GM12878 (cell line): ENCODE measurements around the gene DDX42. TPM values are rescaled to one million over a fixed set of nuclear protein-coding genes. Genes with fewer than 3 reads are reported as not detected.

Source experiments
- ATAC-seq: fragments of 200-7000 bp; cut with Tn5 transposase; 3 replicates; pipeline ENCODE4 v1.9.1; 2020; ENCODE audit warnings: mild to moderate bottlenecking, moderate library complexity
- BruUV-seq: library from RNA; stranded (reverse); fragments of 400-500 nt; replicated peaks from 2 replicates; lab custom pipeline; 2021; lab: Mats Ljungman, UMichigan
- CTCF ChIA-PET: fragments of 300-600 bp; sonication (Branson Sonifier 250); formaldehyde crosslinking; extraction: SDS; loops from one replicate; lab custom pipeline; 2021; ENCODE audit warnings: inconsistent platforms; lab: Yijun Ruan, JAX
- POLR2A ChIA-PET: fragments of 350-600 bp; formaldehyde crosslinking; extraction: SDS; loops from one replicate; lab custom pipeline; 2021; ENCODE audit warnings: inconsistent platforms; lab: Charles Lee
- RAD21 ChIA-PET: fragments of 300-600 bp; sonication (Branson Sonifier 250); formaldehyde crosslinking; loops from one replicate; lab custom pipeline; 2023; ENCODE audit warnings: antibody characterized with exemption; ENCODE audit not compliant: unreplicated experiment; lab: Charles Lee
- SMC1A ChIA-PET: fragments of 300-600 bp; sonication (Branson Sonifier 250); formaldehyde crosslinking; loops from one replicate; lab custom pipeline; 2023; ENCODE audit not compliant: unreplicated experiment, uncharacterized antibody; lab: Charles Lee
- DNase-seq: peaks from one replicate; pipeline ENCODE4 v3.0.0-alpha.2; 2011; ENCODE audit warnings: low read depth, low spot score
- FAIRE-seq: peaks from 3 replicates; lab custom pipeline; 2011; peaks lifted over from hg19 to GRCh38; lab: Jason Lieb, UNC
- H2AFZ ChIP-seq: 2 replicates; pipeline ENCODE4 v1.6.0; 2011; ENCODE audit warnings: low read depth, low read length, control low read depth; ENCODE audit not compliant: control insufficient read depth
- H3K27ac ChIP-seq: 2 replicates; pipeline ENCODE4 v1.5.1; 2011; ENCODE audit warnings: control low read depth; ENCODE audit not compliant: control insufficient read depth, insufficient read depth
- H3K27me3 ChIP-seq, 2 experiments: replicated peaks in 1 of 2; 2 replicates each; pipeline versions ENCODE4 v1.6.0 to v1.6.1; 2011; ENCODE audit warnings: low read length in 1 of 2; ENCODE audit not compliant: control insufficient read depth in 2 of 2, insufficient read depth in 2 of 2
- H3K36me3 ChIP-seq, 2 experiments: 2 replicates each; pipeline ENCODE4 v1.5.1; 2011; ENCODE audit warnings: low read length in 1 of 2; ENCODE audit not compliant: control insufficient read depth in 2 of 2, insufficient read depth in 2 of 2
- H3K4me1 ChIP-seq: 2 replicates; pipeline ENCODE4 v1.6.1; 2011; ENCODE audit warnings: mild to moderate bottlenecking, low read length, moderate library complexity, mixed read lengths; ENCODE audit not compliant: control insufficient read depth, insufficient read depth
- H3K4me2 ChIP-seq: 2 replicates; pipeline ENCODE4 v1.6.0; 2011; ENCODE audit warnings: control low read depth; ENCODE audit not compliant: control insufficient read depth, insufficient read depth
- H3K4me3 ChIP-seq: fragments of 200-600 bp; sonication (generic); 2 replicates; pipeline ENCODE4 v1.5.1; 2016
- H3K79me2 ChIP-seq: 2 replicates; pipeline ENCODE4 v1.6.0; 2011; ENCODE audit warnings: low read length; ENCODE audit not compliant: control insufficient read depth, insufficient read depth
- H3K9ac ChIP-seq: 2 replicates; pipeline ENCODE4 v1.8.0; 2011; ENCODE audit warnings: low read length, control low read depth, mixed read lengths; ENCODE audit not compliant: control insufficient read depth, insufficient read depth
- H3K9me3 ChIP-seq: replicated peaks from 3 replicates; pipeline ENCODE4 v1.5.1; 2011; ENCODE audit warnings: mild to moderate bottlenecking, low read length; ENCODE audit not compliant: control insufficient read depth, insufficient read depth
- H4K20me1 ChIP-seq: 2 replicates; pipeline ENCODE4 v1.6.0; 2011; ENCODE audit not compliant: control insufficient read depth, insufficient read depth
- EZH2 ChIP-seq: IDR thresholded peaks from 2 replicates; pipeline ENCODE4 v1.6.1; 2012; ENCODE audit warnings: low read depth, mild to moderate bottlenecking, control low read depth, inconsistent platforms, low read length, borderline replicate concordance; ENCODE audit not compliant: control insufficient read depth
- GABPA ChIP-seq: IDR thresholded peaks from 2 replicates; pipeline ENCODE4 v1.6.1; 2014; ENCODE audit warnings: antibody characterized with exemption, low read depth, mild to moderate bottlenecking, inconsistent platforms
- MEF2A ChIP-seq: IDR thresholded peaks from 2 replicates; pipeline ENCODE4 v1.6.1; 2011; ENCODE audit warnings: low read depth, mild to moderate bottlenecking, low read length, moderate library complexity; ENCODE audit not compliant: insufficient read depth
- NRF1 ChIP-seq: conservative IDR thresholded peaks from 2 replicates; pipeline ENCODE4 v1.6.1; 2011; ENCODE audit warnings: mild to moderate bottlenecking, low read depth, low read length, improper control_type of control experiment
- POLR2AphosphoS5 ChIP-seq: IDR thresholded peaks from 2 replicates; pipeline ENCODE4 v1.6.1; 2011; ENCODE audit warnings: mild to moderate bottlenecking, low read length, inconsistent platforms
- RFX5 ChIP-seq: IDR thresholded peaks from 2 replicates; pipeline ENCODE4 v1.6.1; 2011; ENCODE audit warnings: low read depth, low read length, improper control_type of control experiment
- WGBS: methylation state at CpG from one replicate; pipeline ENCODE4 v1.1.6; 2016; ENCODE audit warnings: low lambda C conversion rate; ENCODE audit not compliant: insufficient replicate concordance, insufficient coverage; ENCODE audit errors: missing lambda C conversion rate; 5-methylcytosine and 5-hydroxymethylcytosine counted together
- in situ Hi-C: fragments of 300-500 bp; cut with MboI; formaldehyde crosslinking; loops from 9 replicates; pipeline ENCODE4 v1.14.3; 2018; ENCODE audit warnings: mixed read lengths
- intact Hi-C: fragments of 100-400 bp; cut with micrococcal nuclease; formaldehyde crosslinking; loops from one replicate; pipeline ENCODE4 v1.14.2; 2022; ENCODE audit not compliant: unreplicated experiment
- polyA plus RNA-seq, 11 experiments: library from polyadenylated mRNA; depleted of rRNA in 4 of 11; unstranded in 6 of 11; stranded (reverse) in 5 of 11; fragments of >200 nt; fragmentation: Nextera tagmentation in 4 of 11; fragmentation: Illumina TruSeq in 1 of 11; extraction: Ambion mirVana in 4 of 11; extraction: Trizol in 1 of 11; gene quantifications; 1 replicate in 1 of 11; 2 replicates in 10 of 11; pipeline versions ENCODE4 v1.2.1 to v1.2.3, GENCODE V29; 2011 to 2016; ENCODE audit warnings: inconsistent platforms in 2 of 11, missing spikeins in 2 of 11, low read depth in 1 of 11
- total RNA-seq, 4 experiments: library from RNA; depleted of rRNA in 3 of 4; stranded (reverse); fragments of >200 nt in 3 of 4; fragmentation: Illumina TruSeq in 1 of 4; extraction: Trizol in 1 of 4; gene quantifications; 2 replicates each; pipeline versions ENCODE4 v1.2.1 to v1.2.3, GENCODE V29; 2013 to 2021
- TF ChIP-seq, protein P1 (sequence below): IDR thresholded peaks from 2 replicates; pipeline ENCODE4 v1.6.1; 2012; ENCODE audit warnings: low read depth, low read length, improper control_type of control experiment

Gene DDX42
- total and polyA plus RNA-seq, 10 of the 15 experiments (the other 5 are each of a cell fraction or from before 2014, with no cell fraction given): 14.6 to 147 (median 65.3) TPM

DNA sequence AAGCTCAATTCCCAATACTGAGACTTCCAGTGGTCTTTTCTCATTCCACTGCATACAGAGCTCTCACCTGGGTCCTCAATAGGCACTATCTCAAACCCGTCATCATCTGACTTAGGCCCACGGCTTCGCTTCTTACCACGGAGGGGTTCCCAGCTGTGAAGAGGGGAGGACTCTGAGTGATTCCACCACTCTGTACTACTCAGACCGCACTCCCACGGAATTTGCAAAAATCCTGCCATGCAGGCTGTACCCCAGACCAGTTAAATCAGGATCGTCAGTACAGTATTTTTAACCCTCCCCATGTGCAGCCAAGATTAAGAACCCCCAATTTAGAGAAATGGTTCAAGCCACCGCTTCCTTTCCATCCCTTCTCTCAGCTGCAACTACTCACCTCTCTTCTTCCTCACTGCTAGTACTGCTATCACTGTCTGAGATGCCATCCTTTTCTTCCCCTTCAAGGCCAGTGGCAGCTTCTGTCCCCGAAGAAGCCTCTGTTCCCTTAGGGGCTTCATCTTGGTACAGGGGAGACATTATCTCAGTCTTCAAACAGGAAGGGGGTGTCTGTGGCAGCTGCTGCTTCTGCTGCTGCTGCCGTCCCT is 47.1 kb downstream of the DDX42 start:
- Histone ChIP-seq H3K4me3 (no peak overlapping the region), H3K36me3 (peaks cover 32 to 43% of the 10 kb centered on the region in 2 experiments), H3K4me2 (no peak overlapping the region), H2AFZ (no peak overlapping the region), H3K9me3 (no peaks in the 10 kb centered on the region), H3K27ac (no peak overlapping the region), H4K20me1 (no peaks in the 10 kb centered on the region; the same call in 1 of the 2 replicates), H3K4me1 (peaks cover 7% of the 10 kb centered on the region), H3K9ac (no peak overlapping the region), H3K79me2 (peaks cover 10% of the 10 kb centered on the region), H3K27me3 (no peaks in the 10 kb centered on the region)
- ChIA-PET RAD21 (no interaction called here), CTCF (interaction anchor here (1.2 kb wide), 1 partner anchor 122 kb away, joined by 3 read pairs; no protein-coding TSS in a partner anchor), SMC1A (no interaction called here), POLR2A (interaction anchor here (0.7 kb wide), 1 partner anchor 37 kb away, joined by 3 read pairs; no protein-coding TSS in a partner anchor)
- in situ Hi-C loops (no loop called here), intact Hi-C loops (no loop called here)
- no peak for FAIRE-seq
- WGBS: 83% methylated on average over 10 of the region's 10 CpGs
- DNase-seq: no peak
- TF ChIP-seq EZH2 (no peak), NRF1 (no peak), RFX5 (no peak), POLR2AphosphoS5 (peak; percentile 56)
- TF ChIP-seq, protein P1, sequence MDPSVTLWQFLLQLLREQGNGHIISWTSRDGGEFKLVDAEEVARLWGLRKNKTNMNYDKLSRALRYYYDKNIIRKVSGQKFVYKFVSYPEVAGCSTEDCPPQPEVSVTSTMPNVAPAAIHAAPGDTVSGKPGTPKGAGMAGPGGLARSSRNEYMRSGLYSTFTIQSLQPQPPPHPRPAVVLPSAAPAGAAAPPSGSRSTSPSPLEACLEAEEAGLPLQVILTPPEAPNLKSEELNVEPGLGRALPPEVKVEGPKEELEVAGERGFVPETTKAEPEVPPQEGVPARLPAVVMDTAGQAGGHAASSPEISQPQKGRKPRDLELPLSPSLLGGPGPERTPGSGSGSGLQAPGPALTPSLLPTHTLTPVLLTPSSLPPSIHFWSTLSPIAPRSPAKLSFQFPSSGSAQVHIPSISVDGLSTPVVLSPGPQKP: no peak
- no TSS peak for BruUV-seq
- ATAC-seq: no peak

DNA sequence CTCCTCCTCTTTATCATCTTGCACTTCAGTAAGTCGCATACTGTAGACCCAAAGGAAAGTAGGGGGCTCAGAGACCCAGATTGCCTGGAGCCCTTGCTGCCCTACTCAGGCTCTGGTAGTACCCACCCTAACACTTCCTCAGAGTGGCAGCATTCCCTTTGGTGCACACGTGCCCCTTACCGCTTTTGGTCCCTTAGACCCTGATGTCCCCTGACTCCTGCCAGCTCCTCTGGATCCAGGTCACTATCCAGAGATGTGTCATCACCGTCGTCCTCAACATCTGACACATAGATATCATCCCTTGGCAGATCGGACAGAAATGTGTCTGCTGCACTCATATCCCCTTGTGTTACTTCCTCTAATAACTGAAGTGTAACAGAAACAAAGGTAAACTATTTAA is 47.8 kb downstream of the DDX42 start:
- ATAC-seq: no peak; the same call in 2 of the 3 replicates
- no TSS peak for BruUV-seq
- TF ChIP-seq MEF2A (no peak), GABPA (no peak)
- Histone ChIP-seq H4K20me1 (no peaks in the 10 kb centered on the region; the same call in 1 of the 2 replicates), H3K36me3 (peaks cover 26 to 41% of the 10 kb centered on the region in 2 experiments), H3K9me3 (no peaks in the 10 kb centered on the region), H3K4me2 (no peak overlapping the region), H2AFZ (no peak overlapping the region), H3K4me3 (no peak overlapping the region), H3K79me2 (peaks cover 18% of the 10 kb centered on the region), H3K27me3 (no peaks in the 10 kb centered on the region), H3K27ac (no peak overlapping the region), H3K9ac (no peak overlapping the region), H3K4me1 (peaks cover 7% of the 10 kb centered on the region)
- DNase-seq: no peak
- 43% methylated on average over 6 of the region's 6 CpGs for WGBS
- ChIA-PET POLR2A (interaction anchor here (0.7 kb wide), 1 partner anchor 38 kb away, joined by 3 read pairs; no protein-coding TSS in a partner anchor), SMC1A (no interaction called here), CTCF (interaction anchor here (1.2 kb wide), 1 partner anchor 123 kb away, joined by 3 read pairs; no protein-coding TSS in a partner anchor), RAD21 (no interaction called here)
- FAIRE-seq: no peak
- in situ Hi-C loops (no loop called here), intact Hi-C loops (no loop called here)
